ENCODE results near the gene SLC17A3.

The SLC17A3 gene

GRCh38 chr6:25832670-25833069 lies 41.4 kb downstream of the SLC17A3 start:
- no peak for DNase-seq

DNA sequence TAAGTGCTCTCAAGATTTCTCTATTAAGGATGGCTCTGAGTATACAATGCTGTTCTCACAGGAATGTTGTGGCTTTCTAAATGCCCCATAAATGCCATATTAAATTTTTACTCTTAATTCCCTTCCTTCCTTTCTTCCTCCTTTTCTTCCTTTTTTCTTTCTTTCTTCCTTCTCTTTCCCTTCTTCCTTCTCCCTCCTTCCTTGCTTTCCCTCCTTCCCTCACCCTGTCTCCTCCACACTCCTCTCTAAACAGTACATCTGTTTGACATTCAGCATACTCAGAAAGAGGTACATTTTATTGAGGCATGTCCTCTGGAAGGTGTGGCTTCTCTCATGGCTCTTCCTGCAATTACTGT lies 41.8 kb downstream of the SLC17A3 start:
- no peak for DNase-seq

DNA sequence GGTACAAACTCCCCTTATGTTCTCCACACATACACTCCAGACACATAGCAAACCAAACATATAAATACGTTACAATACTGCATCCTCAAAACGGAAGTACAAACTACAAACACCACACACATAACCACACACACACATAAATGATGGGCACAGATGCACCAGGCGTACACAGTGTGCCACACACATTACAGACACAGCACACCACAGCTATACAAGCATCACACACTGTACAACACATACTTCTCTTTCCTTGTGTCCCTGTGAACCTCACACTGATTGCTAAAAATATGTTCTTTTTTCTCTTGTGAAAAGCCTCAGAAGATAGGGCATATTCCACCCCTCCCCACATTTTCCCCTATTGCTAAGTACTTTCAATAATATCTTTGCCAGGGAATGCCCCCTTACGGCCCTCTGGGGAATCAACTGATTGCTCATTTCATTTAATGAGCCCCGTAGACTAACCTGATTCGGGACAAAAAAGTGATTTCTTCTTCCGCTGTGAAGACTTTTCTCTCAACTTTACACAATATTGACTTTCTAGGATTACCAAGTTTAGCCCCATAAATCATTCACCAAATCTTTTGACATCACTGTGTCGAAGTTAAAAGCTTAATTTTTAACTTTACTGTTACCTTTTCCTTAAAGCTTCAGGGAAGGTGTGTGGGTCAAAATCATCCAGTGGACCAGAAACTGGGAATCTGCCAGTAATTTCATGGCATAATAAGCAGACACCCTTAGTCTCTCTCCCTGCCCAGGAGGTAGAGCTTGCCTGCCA lies 42.3 kb downstream of the SLC17A3 start, which contains the start of gene SLC17A1:
Gene SLC17A1, minus strand, starts transcription at position 521 of the 775 bp plus-strand sequence. CDS start 1,495 bp downstream, outside the sequence.
- DNase-seq: peak; percentile 38

GRCh38 chr6:25830458-25830857 lies 43.6 kb downstream of the SLC17A3 start:
- no peak for DNase-seq

GRCh38 chr6:25829375-25829774 lies 44.7 kb downstream of the SLC17A3 start:
- no peak for DNase-seq

- DNase-seq: no peak
These were observed 52.7 kb downstream of the SLC17A3 start for GRCh38 chr6:25821341-25821740.

- no peak for DNase-seq
These were observed 57.8 kb downstream of the SLC17A3 start for GRCh38 chr6:25816252-25816651.

- no peak for DNase-seq
These were observed 58.8 kb downstream of the SLC17A3 start for GRCh38 chr6:25815194-25815593.

DNA sequence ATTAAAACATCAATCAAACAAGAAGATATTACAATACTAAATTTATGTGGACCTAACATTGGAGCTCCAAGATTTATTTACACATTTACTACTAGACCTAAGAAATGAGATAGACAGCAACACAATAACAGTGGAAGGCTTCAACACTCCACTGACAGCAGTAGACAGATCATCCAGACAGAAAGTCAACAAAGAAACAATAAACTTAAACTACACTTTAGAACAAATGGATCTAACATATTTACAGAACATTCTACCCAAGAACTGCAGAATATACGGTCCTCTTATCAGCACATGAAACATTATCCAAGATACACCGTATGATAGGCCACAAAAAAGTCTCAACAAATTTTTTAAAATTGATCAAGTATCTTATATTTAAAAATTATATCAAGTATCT lies 69.2 kb downstream of the SLC17A3 start:
- no peak for DNase-seq

DNA sequence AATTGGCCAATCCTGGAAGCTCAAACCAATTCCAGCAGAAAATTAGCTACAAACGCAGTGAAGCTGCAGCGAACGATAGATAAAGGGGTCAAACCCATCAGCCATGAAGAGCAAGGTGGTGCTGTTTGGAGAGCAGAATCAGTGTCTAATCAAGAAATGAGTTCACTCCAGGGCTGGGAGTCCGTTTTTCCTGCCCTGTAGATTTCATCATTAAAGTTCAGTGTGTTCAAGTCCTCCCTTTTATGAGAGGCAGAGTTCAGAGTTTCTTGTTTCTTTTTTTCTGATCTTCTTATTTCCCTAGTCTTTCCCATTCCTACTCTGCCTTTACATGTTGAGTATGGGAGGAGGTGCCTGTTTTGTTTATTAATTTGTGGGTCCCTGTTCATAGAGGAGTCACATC lies 72.6 kb downstream of the SLC17A3 start:
- no peak for DNase-seq

Measured in DMS79 treated with DMSO at 0.1 percent for 48 hours (cell line).